SH-SY5Y (cell line): ENCODE results near the gene C1QTNF8.

Experiments
- GATA2 ChIP-seq: IDR thresholded peaks from 2 replicates; pipeline ENCODE4 v1.6.1; 2011; ENCODE audit warnings: mild to moderate bottlenecking, low read depth, low read length
- GATA3 ChIP-seq: IDR thresholded peaks from 2 replicates; pipeline ENCODE4 v1.6.1; 2011; ENCODE audit warnings: low read depth, mild to moderate bottlenecking, low read length, moderate library complexity

C1QTNF8 gene

GRCh38 chr16:1051446-1051845 lies 44.6 kb downstream of the C1QTNF8 start:
- TF ChIP-seq GATA2, result no peak

- no peak for TF ChIP-seq GATA3
- no peak for TF ChIP-seq GATA2
Observed at GRCh38 chr16:1050921-1051320, 45.1 kb downstream of the C1QTNF8 start.

GRCh38 chr16:1050516-1050915 lies 45.5 kb downstream of the C1QTNF8 start:
- no peak for TF ChIP-seq GATA2
- TF ChIP-seq GATA3, result no peak

GRCh38 chr16:1049976-1050247 lies 46.1 kb downstream of the C1QTNF8 start:
- TF ChIP-seq GATA3 (no peak), GATA2 (no peak)

- TF ChIP-seq GATA2, result no peak
- TF ChIP-seq GATA3, result no peak
Observed at GRCh38 chr16:1049113-1049975, 46.7 kb downstream of the C1QTNF8 start.

GRCh38 chr16:1048442-1049112 lies 47.5 kb downstream of the C1QTNF8 start:
- TF ChIP-seq GATA2 (no peak), GATA3 (no peak)

GRCh38 chr16:1047801-1048200 lies 48.2 kb downstream of the C1QTNF8 start:
- TF ChIP-seq GATA2 (no peak), GATA3 (no peak)

- TF ChIP-seq GATA3 (no peak), GATA2 (no peak)
Observed at GRCh38 chr16:1047123-1047522, 48.9 kb downstream of the C1QTNF8 start.

GRCh38 chr16:1045993-1046911 lies 49.8 kb downstream of the C1QTNF8 start:
- TF ChIP-seq GATA2, result no peak
- TF ChIP-seq GATA3, result no peak

GRCh38 chr16:1045310-1045992 lies 50.6 kb downstream of the C1QTNF8 start:
- TF ChIP-seq GATA2 (no peak), GATA3 (no peak)

GRCh38 chr16:1044460-1045309 lies 51.4 kb downstream of the C1QTNF8 start:
- no peak for TF ChIP-seq GATA2
- TF ChIP-seq GATA3, result no peak

- TF ChIP-seq GATA3, result no peak
- no peak for TF ChIP-seq GATA2
Observed at GRCh38 chr16:1043881-1044451, 52.1 kb downstream of the C1QTNF8 start.

- no peak for TF ChIP-seq GATA3
- TF ChIP-seq GATA2, result no peak
Observed at GRCh38 chr16:1042866-1043265, 53.2 kb downstream of the C1QTNF8 start.
